D721Med (cell line): ENCODE data around the gene TFDP1.

Experiments
- DNase-seq: peaks from one replicate; pipeline ENCODE4 v3.0.0; 2011; ENCODE audit warnings: low spot score; ENCODE audit not compliant: insufficient read length
- FAIRE-seq: peaks from 2 replicates; lab custom pipeline; 2011; peaks lifted over from hg19 to GRCh38; lab: Jason Lieb, UNC
- TF ChIP-seq, protein P1 (sequence below): IDR thresholded peaks from 2 replicates; pipeline ENCODE4 v1.5.1; 2012; ENCODE audit warnings: mild to moderate bottlenecking, control low read depth; ENCODE audit not compliant: insufficient read depth; ENCODE audit errors: missing control alignments

The TFDP1 gene

DNA sequence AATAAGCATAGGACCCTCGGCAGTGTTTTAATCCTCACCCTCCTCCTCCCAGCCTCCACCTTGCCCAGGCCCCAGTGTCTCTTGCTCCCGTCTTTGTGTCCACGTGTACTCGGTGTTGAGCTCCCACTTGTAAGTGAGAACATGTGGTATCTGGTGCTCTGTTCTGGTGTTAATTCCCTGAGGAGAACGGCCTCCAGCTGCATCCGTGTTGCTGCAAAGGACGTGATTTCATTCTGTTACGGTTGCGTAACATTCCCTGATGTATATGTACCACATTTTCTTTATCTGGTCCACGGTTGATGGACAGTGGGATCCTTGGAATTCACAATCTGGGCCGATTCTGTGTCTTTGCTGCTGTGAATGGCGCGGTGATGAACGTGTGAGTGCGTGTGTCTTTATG lies 44.7 kb upstream of the TFDP1 start:
- FAIRE-seq (no peak), DNase-seq (no peak)
- TF ChIP-seq, protein P1, sequence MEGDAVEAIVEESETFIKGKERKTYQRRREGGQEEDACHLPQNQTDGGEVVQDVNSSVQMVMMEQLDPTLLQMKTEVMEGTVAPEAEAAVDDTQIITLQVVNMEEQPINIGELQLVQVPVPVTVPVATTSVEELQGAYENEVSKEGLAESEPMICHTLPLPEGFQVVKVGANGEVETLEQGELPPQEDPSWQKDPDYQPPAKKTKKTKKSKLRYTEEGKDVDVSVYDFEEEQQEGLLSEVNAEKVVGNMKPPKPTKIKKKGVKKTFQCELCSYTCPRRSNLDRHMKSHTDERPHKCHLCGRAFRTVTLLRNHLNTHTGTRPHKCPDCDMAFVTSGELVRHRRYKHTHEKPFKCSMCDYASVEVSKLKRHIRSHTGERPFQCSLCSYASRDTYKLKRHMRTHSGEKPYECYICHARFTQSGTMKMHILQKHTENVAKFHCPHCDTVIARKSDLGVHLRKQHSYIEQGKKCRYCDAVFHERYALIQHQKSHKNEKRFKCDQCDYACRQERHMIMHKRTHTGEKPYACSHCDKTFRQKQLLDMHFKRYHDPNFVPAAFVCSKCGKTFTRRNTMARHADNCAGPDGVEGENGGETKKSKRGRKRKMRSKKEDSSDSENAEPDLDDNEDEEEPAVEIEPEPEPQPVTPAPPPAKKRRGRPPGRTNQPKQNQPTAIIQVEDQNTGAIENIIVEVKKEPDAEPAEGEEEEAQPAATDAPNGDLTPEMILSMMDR = no peak

DNA sequence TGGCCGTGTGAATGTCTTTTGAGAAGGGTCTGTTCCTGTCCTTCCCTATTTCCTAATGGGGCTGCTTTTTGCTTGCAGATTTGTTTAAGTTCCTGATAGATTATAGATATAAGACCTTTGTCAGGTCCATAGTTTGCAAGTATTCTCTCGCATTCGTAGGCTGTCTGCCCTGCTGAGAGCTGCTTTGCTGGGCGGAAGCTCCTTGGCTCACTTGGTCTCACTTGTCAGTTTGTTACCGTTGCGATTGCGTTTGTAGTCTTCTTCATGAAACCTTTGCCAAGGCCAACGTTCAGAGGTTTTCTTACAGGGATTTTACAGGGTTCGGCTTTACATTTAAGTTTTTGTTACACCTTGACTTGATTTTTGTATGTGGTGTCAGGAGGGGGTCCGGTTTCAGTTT lies 44.0 kb upstream of the TFDP1 start:
- FAIRE-seq (no peak), DNase-seq (no peak)
- TF ChIP-seq, protein P1 = no peak

DNA sequence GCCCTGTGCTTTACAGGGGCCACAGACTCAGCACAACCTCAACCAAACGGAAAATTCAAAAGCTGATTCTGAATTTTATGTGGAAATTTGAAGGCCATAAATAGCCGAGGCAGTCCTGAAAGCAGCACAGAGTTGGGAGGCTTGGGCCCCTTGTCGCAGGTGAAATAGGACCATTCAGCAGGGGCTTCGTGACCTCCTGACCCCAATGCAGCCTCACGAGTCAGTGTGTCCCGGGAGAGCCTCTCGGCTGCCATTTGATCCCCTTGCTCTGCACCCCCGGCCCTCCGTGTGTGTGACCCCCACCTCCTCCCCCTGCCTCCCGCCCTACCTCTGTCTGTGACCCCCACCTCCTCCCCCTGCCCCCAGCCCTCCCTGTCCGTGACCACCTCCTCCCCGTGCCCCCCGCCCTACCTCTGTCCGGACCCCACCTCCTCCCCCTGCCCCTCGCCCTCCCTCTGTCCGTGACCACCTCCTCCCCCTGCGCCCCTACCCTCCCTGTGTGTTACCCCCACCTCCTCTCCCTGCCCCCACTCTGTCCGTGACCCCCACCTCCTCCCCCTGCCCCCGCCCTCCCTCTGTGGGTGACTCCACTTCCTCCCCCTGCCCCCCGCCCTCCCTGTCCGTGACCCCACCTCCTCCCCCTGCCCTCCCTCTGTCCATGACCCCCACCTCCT lies 41.7 kb upstream of the TFDP1 start:
- DNase-seq = no peak
- FAIRE-seq = no peak
- TF ChIP-seq, protein P1 = no peak

DNA sequence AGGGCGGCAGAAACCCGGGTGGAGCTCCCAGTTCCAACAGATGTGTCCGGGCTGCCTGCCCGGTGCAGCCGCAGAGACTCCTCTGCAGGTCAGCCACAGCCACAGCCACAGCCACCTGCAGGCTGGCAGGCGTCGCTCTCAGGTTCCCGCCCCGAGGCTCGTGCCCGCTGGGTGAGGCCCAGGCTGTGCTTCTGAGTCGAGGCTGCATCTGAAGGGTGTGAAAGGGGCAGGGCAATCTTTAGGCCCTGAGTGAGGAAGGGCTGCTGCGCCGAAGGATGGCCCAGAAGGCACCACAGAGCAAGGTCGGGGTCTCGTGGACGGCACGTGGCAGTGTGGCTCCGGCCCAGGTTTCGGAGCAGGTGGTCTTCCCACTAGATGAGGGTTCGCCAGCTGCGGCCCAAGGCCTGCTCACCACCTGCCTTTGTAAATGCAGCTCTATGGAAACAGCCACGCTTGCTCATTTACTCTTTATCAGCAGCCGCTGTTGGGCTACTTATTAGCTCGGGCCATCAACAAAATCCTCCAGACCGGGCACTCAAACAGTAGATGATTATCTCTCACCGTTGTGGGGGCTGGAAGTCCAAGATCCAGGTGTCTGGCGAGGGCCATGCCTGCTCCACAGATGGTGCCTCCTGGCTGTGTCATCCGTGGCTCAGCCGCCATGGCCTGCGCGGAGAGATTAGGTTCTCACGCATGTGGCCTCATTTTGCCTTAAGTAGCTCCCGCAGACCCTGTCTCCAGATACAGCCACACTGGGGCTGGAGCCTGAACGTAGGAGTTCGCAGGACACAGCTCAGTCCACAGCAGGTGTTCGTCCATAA lies 40.3 kb upstream of the TFDP1 start:
- FAIRE-seq (no peak), DNase-seq (no peak)
- TF ChIP-seq, protein P1 = no peak

DNA sequence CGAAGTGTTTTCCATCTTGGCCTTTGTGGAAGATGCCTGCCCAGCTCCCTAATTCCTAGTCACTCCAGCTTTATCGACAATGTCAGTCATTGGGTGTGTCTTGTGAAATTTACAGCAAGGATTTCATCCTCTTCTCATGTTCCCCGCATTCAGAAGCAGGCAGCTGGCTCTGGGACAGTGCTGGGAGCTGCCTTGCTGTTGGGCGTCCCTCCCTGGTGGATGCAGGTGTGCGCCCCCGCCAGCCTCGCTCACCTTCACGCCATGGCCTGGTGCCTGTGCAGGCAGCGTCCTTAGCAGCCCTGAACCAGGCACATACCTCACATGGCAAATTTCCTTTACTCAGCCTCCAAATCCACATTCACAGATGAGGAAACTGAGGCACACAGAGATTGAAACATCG lies 39.7 kb upstream of the TFDP1 start:
- DNase-seq = no peak
- FAIRE-seq = no peak
- TF ChIP-seq, protein P1 = no peak

DNA sequence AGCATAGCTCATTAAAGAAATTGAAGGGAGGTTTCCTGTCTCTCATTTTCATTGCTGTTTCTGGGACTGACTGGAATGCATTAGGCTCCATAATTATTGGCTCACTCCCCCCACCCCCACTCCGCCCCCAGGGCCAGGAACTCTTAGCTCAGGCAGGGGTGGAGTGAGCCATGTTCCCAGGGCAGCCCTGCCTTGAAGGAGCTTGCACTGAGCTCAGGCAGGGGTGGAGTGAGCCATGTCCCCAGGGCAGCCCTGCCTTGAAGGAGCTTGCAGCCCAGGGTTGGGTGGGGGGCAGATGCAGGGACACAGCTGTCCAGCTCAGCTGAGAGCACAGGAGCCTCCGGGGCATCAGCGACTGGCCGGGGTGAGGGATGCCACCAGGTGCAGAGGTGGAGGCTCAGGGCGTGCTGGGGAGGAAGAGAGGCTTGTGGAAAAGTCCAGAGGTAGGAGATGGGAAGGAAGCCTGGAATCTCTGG lies 39.1 kb upstream of the TFDP1 start:
- FAIRE-seq = no peak
- TF ChIP-seq, protein P1 = no peak
- no peak for DNase-seq

DNA sequence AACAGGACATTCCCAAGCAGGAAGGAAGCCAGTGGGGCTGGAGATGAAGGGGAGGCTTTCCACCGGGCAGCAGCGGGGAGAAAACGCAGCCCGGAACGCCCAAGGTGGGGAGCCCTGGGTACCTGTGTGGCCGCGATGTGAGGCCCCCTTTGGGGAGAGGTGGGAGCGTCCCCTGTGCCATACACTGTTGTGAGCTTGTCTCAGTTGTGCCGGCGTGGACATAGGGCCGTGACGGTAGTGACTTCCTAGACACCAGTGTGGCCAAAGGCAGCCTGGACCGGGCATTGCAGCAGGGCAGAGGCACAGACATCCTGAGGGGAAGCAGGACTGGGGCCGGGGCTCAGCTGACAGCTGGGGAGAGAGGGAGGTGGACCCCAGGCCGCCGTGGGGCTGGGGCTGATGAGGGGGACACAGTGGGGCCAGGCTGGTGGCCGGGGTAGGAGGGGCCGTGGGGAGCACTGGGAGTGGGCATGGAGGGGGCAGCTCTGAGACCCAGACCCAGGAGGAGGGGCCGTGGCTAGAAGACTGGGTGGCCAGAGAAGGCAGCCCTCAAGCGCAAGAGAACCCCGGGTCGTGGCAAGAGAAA lies 38.5 kb upstream of the TFDP1 start:
- DNase-seq (no peak), FAIRE-seq (no peak)
- TF ChIP-seq, protein P1 = no peak
